ENCODE data around the gene DGCR8.
"Not testable (repeated sequence)": the region's sequence is repeated elsewhere in the genome, so short reads cannot be mapped to it uniquely, and the experiment has no call there.

DGCR8 gene

GRCh38 chr22:20066617-20067383 is 13.2 kb upstream of the DGCR8 start:
- DNase-seq (ENCODE audit: low read depth) = no peak

GRCh38 chr22:20067384-20067682 is 12.7 kb upstream of the DGCR8 start:
- DNase-seq (ENCODE audit: low read depth) = not testable (repeated sequence)

GRCh38 chr22:20068640-20069039 is 11.4 kb upstream of the DGCR8 start:
- DNase-seq (ENCODE audit: low read depth) = no peak

- no peak for DNase-seq (ENCODE audit: low read depth)
Observed at GRCh38 chr22:20069331-20070042, 10.6 kb upstream of the DGCR8 start.

GRCh38 chr22:20071524-20071972 is 8.5 kb upstream of the DGCR8 start:
- no peak for DNase-seq (ENCODE audit: low read depth)

GRCh38 chr22:20076627-20077172 is 3.3 kb upstream of the DGCR8 start:
- no peak for DNase-seq (ENCODE audit: low read depth)

GRCh38 chr22:20080445-20080775 is 369 bp downstream of the DGCR8 start:
- DNase-seq (ENCODE audit: low read depth) = no peak

GRCh38 chr22:20080776-20081654 is 974 bp downstream of the DGCR8 start:
- DNase-seq (ENCODE audit: low read depth) = no peak

- no peak for DNase-seq (ENCODE audit: low read depth)
Observed at GRCh38 chr22:20083157-20083890, 3.3 kb downstream of the DGCR8 start.

- DNase-seq (ENCODE audit: low read depth) = no peak
Observed at GRCh38 chr22:20083891-20084546, 4.0 kb downstream of the DGCR8 start.

GRCh38 chr22:20084547-20085413 is 4.7 kb downstream of the DGCR8 start:
- no peak for DNase-seq (ENCODE audit: low read depth)

- no peak for DNase-seq (ENCODE audit: low read depth)
Observed at GRCh38 chr22:20085651-20086050, 5.6 kb downstream of the DGCR8 start.

GRCh38 chr22:20086101-20086599 is 6.1 kb downstream of the DGCR8 start:
- no peak for DNase-seq (ENCODE audit: low read depth)

GRCh38 chr22:20086763-20087162 is 6.7 kb downstream of the DGCR8 start:
- no peak for DNase-seq (ENCODE audit: low read depth)

- no peak for DNase-seq (ENCODE audit: low read depth)
Observed at GRCh38 chr22:20087319-20088262, 7.5 kb downstream of the DGCR8 start.

GRCh38 chr22:20088263-20088648 is 8.2 kb downstream of the DGCR8 start:
- no peak for DNase-seq (ENCODE audit: low read depth)

GRCh38 chr22:20089226-20089976 is 9.4 kb downstream of the DGCR8 start:
- no peak for DNase-seq (ENCODE audit: low read depth)

Measured in CMK (cell line).